ENCODE measurements around the gene ZNF407.
A peak's percentile ranks its signal among the peaks of the same experiment; 100 is the strongest.

The ZNF407 gene

GRCh38 chr18:74630804-74631203, 33.1 kb downstream of the ZNF407 start:
- DNase-seq: no peak

GRCh38 chr18:74631212-74631611, 33.5 kb downstream of the ZNF407 start:
- no peak for DNase-seq

GRCh38 chr18:74631623-74632350, 34.1 kb downstream of the ZNF407 start:
- no peak for DNase-seq

- DNase-seq: no peak
These were observed 34.6 kb downstream of the ZNF407 start for GRCh38 chr18:74632351-74632679.

- no peak for DNase-seq
These were observed 35.2 kb downstream of the ZNF407 start for GRCh38 chr18:74632856-74633255.

GRCh38 chr18:74633652-74634352, 36.1 kb downstream of the ZNF407 start:
- DNase-seq: peak; percentile 41

- no peak for DNase-seq
These were observed 37.7 kb downstream of the ZNF407 start for GRCh38 chr18:74635224-74635975.

GRCh38 chr18:74637070-74637469, 39.4 kb downstream of the ZNF407 start:
- DNase-seq: no peak

- no peak for DNase-seq
These were observed 40.5 kb downstream of the ZNF407 start for GRCh38 chr18:74638210-74638609.

- DNase-seq: no peak
These were observed 47.0 kb downstream of the ZNF407 start for GRCh38 chr18:74644713-74645112.

GRCh38 chr18:74645679-74646078, 48.0 kb downstream of the ZNF407 start:
- DNase-seq: no peak

- DNase-seq: no peak
These were observed 53.9 kb downstream of the ZNF407 start for GRCh38 chr18:74651327-74652128.

GRCh38 chr18:74652392-74652988, 54.8 kb downstream of the ZNF407 start:
- no peak for DNase-seq

- no peak for DNase-seq
These were observed 57.0 kb downstream of the ZNF407 start for GRCh38 chr18:74654638-74655037.

GRCh38 chr18:74661008-74661407, 63.3 kb downstream of the ZNF407 start:
- DNase-seq: no peak

- DNase-seq: no peak
These were observed 64.0 kb downstream of the ZNF407 start for GRCh38 chr18:74661691-74662090.

GRCh38 chr18:74662622-74663021, 65.0 kb downstream of the ZNF407 start:
- no peak for DNase-seq

GRCh38 chr18:74665346-74665745, 67.7 kb downstream of the ZNF407 start:
- DNase-seq: no peak

GRCh38 chr18:74665905-74666304, 68.2 kb downstream of the ZNF407 start:
- no peak for DNase-seq

GRCh38 chr18:74669136-74669798, 71.6 kb downstream of the ZNF407 start:
- DNase-seq: no peak

GRCh38 chr18:74672371-74672770, 74.7 kb downstream of the ZNF407 start:
- no peak for DNase-seq

GRCh38 chr18:74674487-74674886, 76.8 kb downstream of the ZNF407 start:
- no peak for DNase-seq
